NCI-H2081 (cell line): ENCODE results near the gene CD244.
A peak's percentile ranks its signal among the peaks of the same experiment; 100 is the strongest.

Source experiments
- DNase-seq, 2 experiments: peaks; one replicate each; lab custom pipeline; 2025; lab: John Stamatoyannopoulos, UW

The CD244 gene

DNA sequence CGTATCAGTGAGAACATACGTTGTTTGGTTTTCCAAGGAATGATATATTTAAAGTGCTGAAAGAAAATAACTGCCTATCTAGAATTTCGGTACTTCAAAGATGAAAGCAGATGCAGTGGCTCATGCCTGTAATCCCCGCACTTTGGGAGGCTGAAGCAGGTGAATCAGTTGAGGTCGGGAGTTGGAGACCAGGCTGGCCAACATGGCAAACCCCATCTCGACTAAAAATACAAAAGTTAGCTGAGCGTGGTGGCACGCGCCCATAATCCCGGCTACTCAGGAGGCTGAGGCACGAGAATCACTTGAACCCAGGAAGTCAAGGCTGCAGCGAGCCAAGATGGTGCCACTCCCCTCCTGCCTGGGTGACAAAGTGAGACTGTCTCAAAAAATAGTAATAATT, 16.4 kb downstream of the CD244 start:
- no peak for DNase-seq

DNA sequence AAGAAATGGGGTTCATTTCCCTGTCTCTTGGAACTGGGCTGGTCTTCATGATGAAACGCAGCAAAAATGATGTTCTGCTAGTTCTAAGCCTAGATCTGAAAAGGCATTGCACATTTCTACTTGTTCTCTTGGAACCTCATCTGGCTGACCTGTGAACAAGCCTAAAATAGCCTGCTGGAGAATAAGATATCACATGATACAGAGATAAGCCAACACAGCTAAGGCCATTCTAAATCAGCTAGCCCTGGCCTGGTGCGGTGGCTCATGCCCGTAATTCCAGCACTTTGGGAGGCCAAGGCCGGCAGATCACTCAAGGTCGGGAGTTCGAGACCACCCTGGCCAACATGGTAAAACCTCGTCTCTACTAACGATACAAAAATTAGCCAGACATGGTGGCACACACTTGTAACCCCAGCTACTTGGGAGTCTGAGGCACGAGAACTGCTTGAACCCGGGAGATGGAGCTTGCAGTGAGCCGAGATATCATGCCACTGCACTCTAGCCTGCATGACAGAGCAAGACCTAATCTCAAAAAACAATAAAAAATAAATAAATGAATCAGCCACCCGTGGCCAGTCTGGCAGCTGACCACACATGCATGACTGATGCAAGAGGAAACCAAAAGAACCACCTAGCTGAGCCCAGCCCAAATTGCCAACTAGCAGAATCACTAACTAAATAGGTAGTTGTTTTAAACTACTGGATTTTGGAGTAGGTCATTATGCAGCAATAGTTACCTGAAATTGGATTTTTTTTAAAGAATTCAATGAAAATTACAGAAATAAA, 18.0 kb downstream of the CD244 start:
- no peak for DNase-seq

DNA sequence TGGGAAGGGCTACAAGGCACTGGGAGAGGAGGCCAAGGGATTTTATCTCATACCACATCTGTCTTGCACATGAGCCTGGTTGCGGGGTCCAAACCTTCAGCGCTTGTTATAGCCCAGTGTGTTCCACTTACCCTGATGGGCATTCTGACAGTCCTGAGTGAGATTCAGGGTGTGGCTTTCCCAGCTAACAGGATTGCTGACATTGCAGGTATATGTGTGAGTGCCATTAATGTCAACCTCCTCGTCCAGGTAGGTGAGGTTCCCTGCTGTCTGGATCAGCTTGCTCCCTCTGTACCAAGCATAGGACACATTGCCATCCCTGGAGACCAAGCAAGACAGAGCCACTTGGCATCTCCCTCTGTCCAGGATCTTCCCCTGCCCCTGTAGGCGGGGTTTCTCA, 21.6 kb downstream of the CD244 start:
- DNase-seq: no peak

DNA sequence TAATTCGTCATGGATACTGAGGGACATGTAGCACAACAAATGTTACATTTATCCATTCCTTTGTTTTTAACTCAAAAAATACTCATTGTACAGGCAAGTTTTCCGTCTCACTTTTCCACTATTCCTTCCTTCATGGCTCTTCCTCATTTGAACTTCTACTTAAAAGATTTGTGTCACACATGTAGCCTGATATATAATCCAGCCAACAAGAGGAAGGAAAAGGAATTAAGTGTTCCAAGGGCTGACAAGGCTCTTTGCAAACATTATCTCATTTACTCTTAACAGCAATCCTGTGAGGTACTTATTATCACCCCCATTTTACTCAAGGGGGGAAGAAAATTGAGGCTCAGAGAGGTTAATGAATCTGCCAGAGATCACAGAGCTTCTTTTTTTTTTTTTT, 22.9 kb downstream of the CD244 start:
- DNase-seq: no peak

DNA sequence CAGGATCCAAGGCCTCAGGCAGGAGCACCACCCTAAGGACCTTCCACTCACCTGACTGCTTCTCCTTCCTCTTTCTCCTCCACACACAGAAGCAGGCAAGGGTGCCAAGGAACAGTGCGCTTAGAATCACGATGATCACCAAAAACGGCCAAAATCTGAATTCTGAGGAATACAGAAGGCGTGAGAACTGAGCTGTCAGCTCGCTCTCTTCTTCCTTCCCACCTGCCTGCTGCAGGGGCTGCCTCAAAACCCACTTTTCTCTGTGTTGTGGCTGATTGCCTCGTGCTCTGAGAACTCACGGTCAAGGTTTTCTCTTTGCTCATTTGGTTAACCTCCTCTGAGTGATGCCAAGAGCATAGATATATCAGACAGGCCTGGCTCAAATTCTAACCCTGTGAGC, 23.8 kb downstream of the CD244 start:
- DNase-seq: no peak

DNA sequence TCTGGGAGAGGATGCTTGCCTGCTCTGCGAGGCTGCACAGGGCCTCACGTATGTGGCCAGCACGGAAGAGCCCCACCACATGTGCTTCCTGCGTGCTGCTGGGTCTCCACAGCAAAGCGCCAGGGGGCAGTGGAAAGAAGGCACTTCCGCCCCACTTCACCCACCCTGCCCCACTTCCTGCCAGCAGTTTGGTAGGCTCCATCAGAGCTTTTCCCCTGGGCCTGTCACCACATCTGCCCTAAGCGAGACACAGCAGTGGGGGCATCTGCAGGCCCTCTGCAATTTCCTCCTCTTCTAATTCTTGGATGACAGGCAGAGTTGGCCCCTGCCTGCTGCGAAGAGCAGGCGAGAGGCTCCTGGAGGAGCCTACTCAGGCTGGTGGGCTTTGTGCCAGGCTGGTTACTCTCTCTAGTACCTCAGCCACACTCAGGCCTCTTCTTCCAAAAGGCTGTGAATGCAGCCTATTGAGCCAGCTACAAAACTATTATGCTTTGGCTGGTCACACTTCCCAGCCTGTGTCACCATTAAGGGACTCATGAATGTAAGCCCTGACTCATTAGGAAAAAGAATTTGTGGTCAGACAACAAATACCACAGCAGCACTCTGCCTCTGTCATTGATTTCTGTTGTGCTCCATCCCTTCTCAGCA, 25.0 kb downstream of the CD244 start:
- DNase-seq: no peak

DNA sequence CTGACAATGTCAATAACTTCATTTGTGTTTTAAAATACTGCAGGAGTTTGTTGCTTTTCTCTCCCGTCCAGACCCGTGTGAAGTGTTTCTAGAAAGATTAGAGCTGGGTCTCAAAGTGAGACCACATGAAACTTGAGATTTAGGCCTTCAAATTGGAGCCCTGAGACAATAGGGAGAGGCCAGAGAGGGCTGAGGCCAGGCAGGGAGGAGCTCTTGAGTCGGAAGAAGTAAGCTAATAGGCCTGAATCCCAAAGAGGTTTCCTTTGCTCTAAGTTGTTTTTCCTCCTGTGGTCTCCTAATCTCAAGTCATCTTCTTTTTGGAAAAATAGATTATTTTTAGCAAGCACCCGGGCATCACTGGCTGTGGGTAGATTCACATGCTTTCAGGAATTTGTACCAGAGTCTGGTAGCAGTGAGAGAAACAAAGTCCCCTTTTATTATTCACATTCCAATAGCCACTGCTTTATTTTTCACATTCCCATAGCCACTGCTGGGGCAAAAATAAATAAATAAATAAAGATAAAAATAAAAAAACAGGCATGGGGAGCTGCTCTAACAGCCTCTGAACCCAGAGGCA, 25.6 kb downstream of the CD244 start:
- DNase-seq: no peak

DNA sequence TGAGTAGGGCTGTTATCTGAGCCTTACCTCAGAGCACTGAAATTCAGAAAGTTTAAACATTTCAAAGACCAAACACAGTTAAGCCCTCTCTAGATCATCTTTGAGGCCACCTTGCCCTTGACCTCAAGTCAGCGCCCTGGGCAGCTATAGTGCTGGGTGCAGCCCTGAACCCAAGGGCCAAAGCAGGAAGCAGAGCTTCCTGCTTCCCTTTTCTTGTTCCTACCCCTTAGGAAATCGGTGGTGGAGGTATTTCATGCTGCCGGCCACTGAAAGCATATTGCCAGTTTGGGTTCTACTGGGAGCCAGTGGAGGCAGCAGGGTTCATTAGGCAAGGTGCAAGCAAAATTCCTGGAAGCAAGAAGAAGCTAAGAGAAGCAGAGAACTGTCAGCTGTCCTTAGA, 26.1 kb downstream of the CD244 start:
- DNase-seq: no peak

DNA sequence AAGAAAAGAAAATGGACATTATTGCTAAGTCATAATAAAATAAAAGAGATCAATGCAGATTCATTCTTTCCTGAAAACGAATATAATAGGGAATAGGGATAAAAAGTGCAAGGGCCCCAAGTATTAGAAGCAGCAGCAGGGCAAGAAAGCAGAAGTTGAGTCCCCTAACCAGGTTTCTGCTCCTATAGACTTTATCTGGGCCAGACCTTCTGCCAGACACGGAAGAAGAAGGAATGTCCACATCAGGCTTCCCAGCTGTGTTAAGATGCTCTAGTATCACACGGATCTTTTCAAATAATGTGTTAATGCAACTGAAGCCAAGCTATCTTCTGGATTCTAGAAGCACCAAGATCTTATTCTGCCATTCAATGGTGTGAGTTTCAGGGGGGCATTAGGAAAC, 26.9 kb downstream of the CD244 start:
- no peak for DNase-seq

DNA sequence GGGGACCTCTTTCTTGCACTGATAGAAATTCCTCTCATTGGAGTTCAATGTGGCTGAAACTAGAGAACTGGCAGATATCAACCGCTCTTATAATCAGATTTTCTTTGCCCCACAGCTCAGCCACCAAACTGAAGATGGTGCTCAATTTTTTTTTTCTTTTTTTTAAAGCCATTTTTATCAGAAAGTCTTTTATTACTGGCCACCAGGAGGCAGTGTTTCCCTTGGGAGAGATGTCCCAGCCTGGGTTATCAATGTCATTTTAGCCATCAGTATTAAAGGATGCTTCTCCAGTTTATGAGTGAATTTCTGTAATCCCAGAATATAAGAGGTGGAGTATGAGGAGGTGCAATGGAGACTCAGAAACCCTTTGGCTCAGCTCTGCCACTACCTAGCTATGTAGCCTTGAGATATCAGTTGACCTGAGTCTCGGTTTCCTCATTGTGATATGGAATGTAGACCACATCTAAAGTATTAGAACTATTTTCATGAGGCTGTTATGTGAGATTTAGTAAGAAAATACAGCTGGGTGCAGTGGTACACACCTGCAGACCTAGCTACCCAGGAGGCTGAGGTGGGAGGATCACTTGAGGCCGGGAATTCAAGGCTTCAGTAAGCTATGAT, 27.6 kb downstream of the CD244 start:
- peak; percentile 53 to 56 for DNase-seq

DNA sequence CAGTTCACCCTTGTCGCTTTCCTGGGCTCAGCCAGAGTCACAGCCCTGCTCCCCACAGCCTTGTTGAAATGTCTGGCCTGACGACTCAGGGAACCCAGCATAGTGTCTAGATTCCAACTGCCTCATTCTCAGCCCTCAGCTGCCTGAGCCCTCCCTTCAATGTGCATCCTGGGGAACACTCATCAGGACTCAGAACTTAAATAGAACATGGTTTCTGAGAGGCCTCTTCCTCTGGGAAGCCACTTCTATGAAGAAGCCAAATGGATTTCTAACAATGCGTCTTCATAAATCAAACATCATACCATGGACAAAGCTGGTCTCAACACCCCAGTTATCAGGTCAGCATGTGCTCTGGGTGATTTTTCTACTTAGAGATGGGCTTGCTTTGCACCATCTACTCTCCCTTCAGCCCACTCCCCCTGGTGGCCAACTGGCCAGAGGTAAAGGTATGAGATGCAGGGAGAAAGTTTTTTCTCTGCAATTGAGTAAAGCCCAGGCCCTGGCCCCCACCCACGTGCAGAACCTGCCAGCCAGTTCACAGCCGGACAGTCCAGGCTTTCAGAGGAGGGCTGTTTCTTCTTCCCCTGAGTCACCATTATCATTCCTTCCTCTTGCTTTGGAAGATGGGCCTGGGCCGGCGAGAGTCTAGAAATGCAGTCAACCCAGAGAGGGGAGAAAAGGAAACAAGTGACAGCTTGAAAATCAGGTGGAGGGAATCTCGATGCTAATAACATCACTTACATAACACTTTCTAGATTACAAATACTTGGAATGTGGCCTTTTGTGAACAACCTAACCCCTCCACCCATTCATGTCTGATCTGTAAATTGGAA, 32.1 kb downstream of the CD244 start:
- DNase-seq: peak; percentile 17 to 36

DNA sequence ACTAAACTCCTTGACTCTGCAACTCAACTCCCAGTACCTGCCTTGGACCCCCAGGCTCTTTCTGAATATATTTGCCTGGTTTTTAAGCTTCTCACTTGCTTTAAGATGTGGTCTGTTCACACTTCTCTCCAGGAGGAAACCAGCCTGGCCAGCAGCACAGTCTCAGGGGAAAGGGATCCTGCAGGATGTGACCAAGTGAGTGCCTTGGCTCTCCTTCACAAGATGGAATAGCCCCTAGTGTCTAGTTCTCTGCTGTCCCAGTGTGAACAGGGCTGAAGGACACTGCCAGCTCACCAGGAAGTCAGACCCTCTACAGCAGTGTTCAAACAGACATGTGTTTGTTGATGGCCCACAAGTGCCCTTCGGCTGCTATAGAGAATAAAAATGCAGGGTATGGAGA, 32.9 kb downstream of the CD244 start:
- no peak for DNase-seq

DNA sequence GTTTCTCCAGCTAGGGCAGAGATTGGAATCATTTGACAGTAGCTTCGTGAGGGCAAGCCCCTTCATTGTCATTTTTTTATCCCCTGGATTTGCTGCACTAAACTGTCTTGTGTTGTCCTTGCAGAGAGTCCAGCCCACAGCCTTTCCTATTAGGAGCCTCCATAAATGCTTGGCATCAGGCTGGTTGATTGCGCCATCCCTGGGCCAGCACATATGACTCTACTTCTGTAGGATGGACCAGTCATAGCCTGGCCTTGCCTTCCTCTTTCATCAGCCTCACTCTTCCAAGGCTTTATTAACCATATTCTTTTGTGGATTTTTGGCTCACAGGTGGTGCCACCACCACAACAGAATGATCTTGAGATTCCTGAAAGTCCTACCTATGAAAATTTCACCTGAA, 35.3 kb downstream of the CD244 start:
- DNase-seq: no peak

DNA sequence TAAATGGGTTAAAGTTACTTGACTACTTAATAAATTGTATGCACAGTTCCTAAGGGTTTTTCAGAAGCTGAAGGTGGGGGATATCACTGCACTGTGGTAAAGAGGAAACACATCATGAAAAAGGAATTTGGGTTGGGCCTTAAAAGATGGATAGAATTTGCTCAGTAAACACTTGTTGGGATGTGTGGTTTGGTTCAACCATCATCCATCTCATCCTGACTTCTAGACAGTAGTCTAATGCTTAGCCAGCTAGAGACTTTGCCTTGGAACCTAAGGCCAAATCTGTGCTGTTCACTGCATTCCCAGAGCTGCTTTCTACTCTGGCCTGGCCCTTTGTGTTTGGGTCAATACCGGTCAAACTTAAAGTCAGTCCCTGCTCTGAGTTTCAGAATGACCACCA, 36.1 kb downstream of the CD244 start:
- no peak for DNase-seq

DNA sequence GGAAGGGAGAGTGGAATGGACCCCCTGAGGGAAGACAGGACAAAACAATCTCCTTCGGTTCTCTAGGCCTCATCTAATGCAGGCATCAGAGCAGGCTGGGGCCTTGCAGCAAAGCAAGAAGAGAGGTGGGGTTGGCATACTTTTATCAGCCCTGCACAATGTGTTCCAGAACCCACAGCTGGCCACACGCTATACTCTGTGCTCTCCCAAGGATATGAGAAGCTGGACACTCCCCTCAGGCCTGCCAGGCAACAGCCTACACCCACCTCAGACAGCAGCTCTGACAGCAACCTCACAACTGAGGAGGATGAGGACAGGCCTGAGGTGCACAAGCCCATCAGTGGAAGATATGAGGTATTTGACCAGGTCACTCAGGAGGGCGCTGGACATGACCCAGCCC, 39.4 kb downstream of the CD244 start:
- no peak for DNase-seq

DNA sequence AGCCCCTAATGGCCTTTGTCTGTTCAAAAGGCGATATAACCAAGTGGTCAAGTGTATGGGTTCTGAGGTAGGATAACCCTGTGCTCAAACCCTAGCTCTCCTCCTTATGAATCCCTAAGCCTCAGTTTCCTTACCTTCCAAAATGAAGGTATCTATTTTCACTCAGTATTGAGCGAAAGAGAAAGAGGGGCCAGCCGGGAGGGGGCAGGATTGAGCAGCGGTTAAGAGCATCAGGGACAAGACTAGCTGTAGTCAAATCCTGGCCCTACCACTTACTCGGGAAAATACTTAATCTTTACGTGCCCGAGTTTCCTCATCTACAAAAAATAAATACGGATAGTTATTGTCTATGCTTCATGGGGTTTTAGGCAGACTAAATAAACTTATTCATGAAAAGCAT, 41.1 kb downstream of the CD244 start:
- no peak for DNase-seq

DNA sequence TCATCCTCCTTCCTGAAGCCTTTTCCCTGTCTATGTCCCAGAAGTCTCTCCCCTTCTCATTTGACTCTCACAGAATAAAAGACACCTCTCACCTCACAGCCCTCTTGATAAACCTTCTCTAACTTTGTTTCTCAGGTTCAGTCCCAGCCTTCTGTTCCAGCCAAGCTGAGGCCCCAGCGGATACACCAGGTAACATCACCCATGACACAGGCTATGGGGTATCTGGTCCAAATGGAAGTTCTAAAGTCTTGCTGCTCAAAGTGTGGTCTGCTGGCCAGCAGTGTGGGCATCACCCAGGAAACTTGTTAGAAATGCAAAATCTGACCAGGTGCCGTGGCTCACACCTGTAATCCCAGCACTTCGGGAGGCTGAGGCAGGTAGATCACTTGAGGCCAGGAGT, 43.5 kb downstream of the CD244 start:
- DNase-seq: no peak

DNA sequence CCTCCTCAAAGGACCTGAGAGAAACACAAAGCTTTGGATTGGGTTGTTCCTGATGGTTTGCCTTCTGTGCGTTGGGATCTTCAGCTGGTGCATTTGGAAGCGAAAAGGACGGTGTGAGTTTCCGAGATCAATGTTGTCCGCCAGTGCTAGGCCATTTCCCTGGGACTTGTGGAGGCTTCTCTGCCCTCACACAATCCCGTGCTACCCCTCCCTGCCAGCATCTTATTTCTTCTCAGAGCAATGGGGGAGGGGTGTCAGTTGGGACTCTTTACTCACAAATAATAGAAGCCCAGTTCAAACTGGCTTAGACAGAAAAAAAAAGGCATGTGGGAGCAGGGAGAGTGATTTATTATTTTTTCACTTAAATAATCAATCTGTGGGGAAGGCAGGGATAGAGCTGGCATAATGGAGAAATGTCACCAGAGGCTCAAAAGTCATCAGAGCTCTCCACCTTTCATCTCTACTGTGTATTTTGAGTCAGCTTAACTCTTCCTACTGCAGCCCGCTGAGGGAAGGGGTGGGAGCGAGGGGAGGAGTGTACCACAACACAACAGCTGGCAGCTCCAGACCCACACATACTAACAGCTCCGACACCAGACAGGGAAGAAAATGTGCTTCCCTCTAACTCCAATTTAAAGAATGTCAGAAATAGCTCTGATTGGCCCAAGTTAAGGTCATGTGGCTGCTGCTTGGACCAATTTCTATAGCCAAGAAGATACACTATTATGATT, 44.3 kb downstream of the CD244 start:
- no peak for DNase-seq

DNA sequence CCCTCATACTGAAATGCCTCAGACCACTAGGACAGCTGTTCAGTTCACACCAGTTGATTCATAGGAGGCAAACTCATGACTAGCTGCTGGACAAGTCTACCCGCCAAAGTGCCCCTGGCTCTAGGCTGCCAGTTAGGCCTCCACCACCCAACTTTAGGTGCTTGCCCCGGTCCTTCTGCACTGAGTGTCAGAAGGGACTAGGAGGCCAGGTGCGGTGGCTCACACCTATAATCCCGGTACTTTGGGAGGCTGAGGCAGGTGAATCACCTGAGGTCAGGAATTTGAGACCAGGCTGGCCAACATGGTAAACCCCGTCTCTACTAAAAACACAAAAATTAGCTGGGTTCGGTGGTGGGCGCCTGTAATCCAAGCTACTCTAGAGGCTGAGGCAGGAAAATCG, 47.8 kb downstream of the CD244 start:
- no peak for DNase-seq

DNA sequence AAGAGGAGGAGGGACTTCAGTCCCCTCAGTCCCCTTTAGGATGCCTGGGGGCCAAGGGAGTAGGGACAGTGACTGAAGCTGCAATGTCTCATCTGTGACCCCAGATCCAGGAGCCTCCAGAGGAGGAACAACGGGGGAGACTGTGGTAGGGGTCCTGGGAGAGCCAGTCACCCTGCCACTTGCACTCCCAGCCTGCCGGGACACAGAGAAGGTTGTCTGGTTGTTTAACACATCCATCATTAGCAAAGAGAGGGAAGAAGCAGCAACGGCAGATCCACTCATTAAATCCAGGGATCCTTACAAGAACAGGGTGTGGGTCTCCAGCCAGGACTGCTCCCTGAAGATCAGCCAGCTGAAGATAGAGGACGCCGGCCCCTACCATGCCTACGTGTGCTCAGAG, 48.4 kb downstream of the CD244 start:
- no peak for DNase-seq

DNA sequence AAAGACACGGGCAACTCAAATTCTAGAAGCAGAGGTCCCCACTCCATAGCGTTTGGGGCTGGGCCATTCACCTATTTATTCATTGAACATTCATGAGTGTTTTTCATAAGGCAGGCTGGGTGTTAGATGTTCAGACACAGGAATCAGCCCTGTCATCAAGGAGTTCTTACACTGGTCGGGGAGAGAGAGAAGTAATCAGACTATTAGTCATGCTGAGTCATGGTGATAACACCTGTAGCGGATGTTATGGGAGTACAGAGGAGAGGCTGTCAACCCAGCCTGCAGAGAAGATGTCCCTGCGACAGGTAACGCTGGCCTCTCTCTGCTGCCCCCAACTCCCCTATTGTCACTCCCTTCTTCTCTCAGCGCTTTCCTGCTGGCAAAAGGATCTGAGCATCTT, 49.5 kb downstream of the CD244 start:
- no peak for DNase-seq

DNA sequence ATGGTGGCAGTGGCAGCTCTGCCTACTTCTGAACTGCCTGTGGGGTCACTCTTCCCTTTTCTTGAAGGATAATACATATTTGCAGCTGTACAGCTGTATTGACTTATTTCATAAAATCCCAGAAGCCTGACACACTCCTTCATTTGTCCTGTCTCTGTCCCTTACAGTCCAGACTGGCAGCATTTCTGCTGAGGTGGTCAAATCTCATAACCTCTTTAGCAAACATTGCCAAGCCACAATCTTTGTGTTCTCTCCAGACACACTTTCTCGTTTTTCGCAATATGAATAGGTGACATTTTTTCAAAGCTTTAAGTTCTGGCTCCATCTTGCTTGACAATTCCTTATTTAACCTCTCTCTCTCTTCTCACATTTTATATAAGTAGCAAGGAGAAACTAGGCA, 51.5 kb downstream of the CD244 start:
- no peak for DNase-seq
